Left cardiac atrium (tissue), 4 donors: ENCODE data around the gene ATP9A. TPM values are rescaled to one million over a fixed set of nuclear protein-coding genes. Genes with fewer than 3 reads are reported as not detected.
"Not testable (repeated sequence)": the region's sequence is repeated elsewhere in the genome, so short reads cannot be mapped to it uniquely, and the experiment has no call there.

Experiments used
- ATAC-seq, 2 donors: fragments of 200-7000 bp; cut with Tn5 transposase; one replicate each; pipeline ENCODE4 v1.9.1; 2020; ENCODE audit warnings: mild to moderate bottlenecking in 2 of 2, moderate library complexity in 2 of 2
- DNase-seq: peaks from one replicate; pipeline ENCODE4 v3.0.0-alpha.2; 2020
- intact Hi-C, 2 donors: fragments of 100-400 bp; cut with DNase I; formaldehyde crosslinking; loops; one replicate each; pipeline versions ENCODE4 v1.14.1 to v1.15.1; 2022 to 2023
- total RNA-seq, 2 donors: library from RNA; stranded (reverse); fragmentation: NEBNext Ultra II Directional; extraction: Animal tissue kit (Norgen Biotek cat#: 25700); gene quantifications; one replicate each; pipeline ENCODE4 v1.2.1, GENCODE V29; 2021
- donor health status: DM: no; HTN: yes; CAD: no.
- donor health status: DM: no; HTN: yes; CAD: no; lungs with severe emphysema.
- donor health status: DM: yes; HTN: yes; CAD: no.
- donor health status: Dilated cardiomyopathy.

The ATP9A gene
- total RNA-seq, 2 donors from 2014 or later: 27.6 to 28.0 TPM

- DNase-seq: no peak
- no peak for ATAC-seq
- intact Hi-C loops: no loop called here
Observed at GRCh38 chr20:51578145-51578459, 190.1 kb downstream of the ATP9A start.

GRCh38 chr20:51577432-51578144 lies 190.6 kb downstream of the ATP9A start:
- DNase-seq: no peak
- intact Hi-C loops: no loop called here
- no peak for ATAC-seq

- DNase-seq: no peak
- ATAC-seq: no peak
- intact Hi-C loops: no loop called here
Observed at GRCh38 chr20:51575486-51575885, 192.7 kb downstream of the ATP9A start.

- no peak for DNase-seq
- ATAC-seq: no peak
- intact Hi-C loops: no loop called here
Observed at GRCh38 chr20:51574248-51575033, 193.7 kb downstream of the ATP9A start.

- ATAC-seq: peak in 1 of 2 donors; percentile 64
- intact Hi-C loops: no loop called here
- peak; percentile 76 for DNase-seq
Observed at GRCh38 chr20:51573576-51574243, 194.5 kb downstream of the ATP9A start.

GRCh38 chr20:51571460-51571794 lies 196.8 kb downstream of the ATP9A start:
- intact Hi-C loops: no loop called here

GRCh38 chr20:51570739-51571459 lies 197.3 kb downstream of the ATP9A start:
- ATAC-seq (peak; percentile 78 to 86), DNase-seq (peak; percentile 57)
- intact Hi-C loops: no loop called here

More at GRCh38 chr20:51571460-51571794, 196.8 kb downstream of the ATP9A start:
- ATAC-seq: no peak
- no peak for DNase-seq

GRCh38 chr20:51569815-51570738 lies 198.1 kb downstream of the ATP9A start:
- DNase-seq: peak; percentile 64
- ATAC-seq: peak; percentile 54 to 80
- intact Hi-C loops: loop anchor here in 1 of 2 donors (10.0 kb wide), 1 partner anchor 115 kb away; no protein-coding TSS in a partner anchor

GRCh38 chr20:51568533-51568932 lies 199.7 kb downstream of the ATP9A start:
- ATAC-seq, DNase-seq: not testable (repeated sequence)
- intact Hi-C loops: loop anchor here in 1 of 2 donors (10.0 kb wide), 1 partner anchor 114 kb away; no protein-coding TSS in a partner anchor

GRCh38 chr20:51567622-51568021 lies 200.6 kb downstream of the ATP9A start:
- DNase-seq (no peak), ATAC-seq (no peak)
- intact Hi-C loops: loop anchor here in 1 of 2 donors (10.0 kb wide), 1 partner anchor 113 kb away; no protein-coding TSS in a partner anchor

- intact Hi-C loops: loop anchor here in 1 of 2 donors (10.0 kb wide), 1 partner anchor 112 kb away; no protein-coding TSS in a partner anchor
- ATAC-seq (no peak), DNase-seq (no peak)
Observed at GRCh38 chr20:51566594-51566993, 201.6 kb downstream of the ATP9A start.

- ATAC-seq: no peak
- no peak for DNase-seq
- intact Hi-C loops: loop anchor here in 1 of 2 donors (10.0 kb wide), 1 partner anchor 111 kb away; no protein-coding TSS in a partner anchor
Observed at GRCh38 chr20:51565298-51566144, 202.7 kb downstream of the ATP9A start.

GRCh38 chr20:51563486-51564332 lies 204.5 kb downstream of the ATP9A start:
- peak; percentile 82 for DNase-seq
- intact Hi-C loops: loop anchor here in 1 of 2 donors (10.0 kb wide), 1 partner anchor 109 kb away; no protein-coding TSS in a partner anchor
- peak; percentile 36 to 72 for ATAC-seq

- peak in 1 of 2 donors; percentile 6 for ATAC-seq
- intact Hi-C loops: loop anchor here in 1 of 2 donors (10.0 kb wide), 1 partner anchor 108 kb away; no protein-coding TSS in a partner anchor
- DNase-seq: no peak
Observed at GRCh38 chr20:51563174-51563485, 205.1 kb downstream of the ATP9A start.

GRCh38 chr20:51562332-51563173 lies 205.6 kb downstream of the ATP9A start:
- DNase-seq (peak; percentile 89), ATAC-seq (peak; percentile 80 to 84)
- intact Hi-C loops: loop anchor here in 1 of 2 donors (10.0 kb wide), 1 partner anchor 108 kb away; no protein-coding TSS in a partner anchor
